NCI-H460 (cell line): ENCODE results near the gene TMCC3. TPM values are rescaled to one million over a fixed set of nuclear protein-coding genes. Genes with fewer than 3 reads are reported as not detected.

Source experiments
- DNase-seq: peaks from one replicate; pipeline ENCODE4 v3.0.0-alpha.2; 2016; ENCODE audit warnings: low read depth; ENCODE audit errors: extremely low read depth
- total RNA-seq: library from RNA; depleted of rRNA; stranded (reverse); fragments of >200 nt; shearing (Covaris generic); gene quantifications from 2 replicates; pipeline ENCODE4 v1.2.3, GENCODE V29; 2014

The TMCC3 gene
- total RNA-seq, 1 experiment from 2014 or later, result not detected

- DNase-seq, result no peak
Observed at GRCh38 chr12:94637390-94638113, 12.8 kb downstream of the TMCC3 start.

- no peak for DNase-seq
Observed at GRCh38 chr12:94636462-94637085, 13.8 kb downstream of the TMCC3 start.

- no peak for DNase-seq
Observed at GRCh38 chr12:94634717-94635116, 15.6 kb downstream of the TMCC3 start.

GRCh38 chr12:94633401-94633800 lies 17.0 kb downstream of the TMCC3 start:
- DNase-seq, result no peak

- no peak for DNase-seq
Observed at GRCh38 chr12:94631058-94631457, 19.3 kb downstream of the TMCC3 start.

GRCh38 chr12:94628819-94629472 lies 21.4 kb downstream of the TMCC3 start:
- DNase-seq, result no peak

GRCh38 chr12:94628369-94628768 lies 22.0 kb downstream of the TMCC3 start:
- DNase-seq, result no peak

- DNase-seq, result no peak
Observed at GRCh38 chr12:94625531-94625930, 24.8 kb downstream of the TMCC3 start.

- DNase-seq, result no peak
Observed at GRCh38 chr12:94623161-94623920, 27.0 kb downstream of the TMCC3 start.

GRCh38 chr12:94622475-94622874 lies 27.9 kb downstream of the TMCC3 start:
- no peak for DNase-seq

- no peak for DNase-seq
Observed at GRCh38 chr12:94621662-94622359, 28.5 kb downstream of the TMCC3 start.

GRCh38 chr12:94620621-94621020 lies 29.7 kb downstream of the TMCC3 start:
- DNase-seq, result no peak

GRCh38 chr12:94618995-94619695 lies 31.2 kb downstream of the TMCC3 start:
- peak; percentile 27 for DNase-seq

- no peak for DNase-seq
Observed at GRCh38 chr12:94617101-94617500, 33.3 kb downstream of the TMCC3 start.

GRCh38 chr12:94616203-94616729 lies 34.1 kb downstream of the TMCC3 start:
- DNase-seq, result no peak

- no peak for DNase-seq
Observed at GRCh38 chr12:94615260-94616181, 34.8 kb downstream of the TMCC3 start.

- no peak for DNase-seq
Observed at GRCh38 chr12:94614288-94614721, 36.1 kb downstream of the TMCC3 start.

GRCh38 chr12:94609917-94610443 lies 40.4 kb downstream of the TMCC3 start:
- no peak for DNase-seq
